ENCODE measurements around the gene KBTBD8.

KBTBD8 gene

GRCh38 chr3:66998113-66998903 lies at the start of gene KBTBD8:
TSS of gene KBTBD8 (plus strand) at chr3:66998307. CDS start at chr3:66998356, 49 bp downstream.
- peak; percentile 96 for DNase-seq

GRCh38 chr3:66948838-66949237 lies 49.3 kb upstream of the KBTBD8 start:
- DNase-seq: no peak

GRCh38 chr3:66949898-66950297 lies 48.2 kb upstream of the KBTBD8 start:
- DNase-seq: no peak

- DNase-seq: no peak
Observed at GRCh38 chr3:66952357-66952756, 45.8 kb upstream of the KBTBD8 start.

- no peak for DNase-seq
Observed at GRCh38 chr3:66953934-66954445, 44.1 kb upstream of the KBTBD8 start.

- DNase-seq: no peak
Observed at GRCh38 chr3:66956742-66957141, 41.4 kb upstream of the KBTBD8 start.

GRCh38 chr3:66957367-66957766 lies 40.7 kb upstream of the KBTBD8 start:
- no peak for DNase-seq

- no peak for DNase-seq
Observed at GRCh38 chr3:66958067-66958466, 40.0 kb upstream of the KBTBD8 start.

GRCh38 chr3:66962664-66963063 lies 35.4 kb upstream of the KBTBD8 start:
- DNase-seq: no peak

- DNase-seq: no peak
Observed at GRCh38 chr3:66971245-66971644, 26.9 kb upstream of the KBTBD8 start.

GRCh38 chr3:66971891-66972551 lies 26.1 kb upstream of the KBTBD8 start:
- peak; percentile 35 for DNase-seq

GRCh38 chr3:66980791-66981190 lies 17.3 kb upstream of the KBTBD8 start:
- DNase-seq: no peak

GRCh38 chr3:66983101-66983500 lies 15.0 kb upstream of the KBTBD8 start:
- no peak for DNase-seq

GRCh38 chr3:66985336-66985920 lies 12.7 kb upstream of the KBTBD8 start:
- no peak for DNase-seq

GRCh38 chr3:66986406-66986805 lies 11.7 kb upstream of the KBTBD8 start:
- no peak for DNase-seq

GRCh38 chr3:66989241-66989640 lies 8.9 kb upstream of the KBTBD8 start:
- DNase-seq: no peak

- no peak for DNase-seq
Observed at GRCh38 chr3:66989860-66990696, 8.0 kb upstream of the KBTBD8 start.

GRCh38 chr3:66991459-66991858 lies 6.6 kb upstream of the KBTBD8 start:
- no peak for DNase-seq

- DNase-seq: no peak
Observed at GRCh38 chr3:66993082-66993481, 5.0 kb upstream of the KBTBD8 start.

GRCh38 chr3:66994588-66994987 lies 3.5 kb upstream of the KBTBD8 start:
- no peak for DNase-seq

- no peak for DNase-seq
Observed at GRCh38 chr3:66996696-66997095, 1.4 kb upstream of the KBTBD8 start.

GRCh38 chr3:66997560-66998112 lies 471 bp upstream of the KBTBD8 start:
- no peak for DNase-seq

- DNase-seq: no peak
Observed at GRCh38 chr3:66998904-66999235, 763 bp downstream of the KBTBD8 start.
